Right renal cortex interstitium (tissue), 3 donors: ENCODE data around the gene SLC26A8. TPM values are rescaled to one million over a fixed set of nuclear protein-coding genes. Genes with fewer than 3 reads are reported as not detected.

Source experiments
- DNase-seq, 3 donors: peaks; one replicate each; pipeline ENCODE4 v3.0.0-alpha.2; 2013; ENCODE audit warnings: low read depth in 3 of 3, low spot score in 2 of 3
- polyA plus RNA-seq, 3 donors: library from polyadenylated mRNA; unstranded; fragments of 120-200 nt; gene quantifications; one replicate each; pipeline ENCODE4 v1.2.1, GENCODE V29; 2013; ENCODE audit not compliant: insufficient read length in 3 of 3

The SLC26A8 gene
- polyA plus RNA-seq, 3 donors = 0.27 to 0.67 (median 0.32) TPM

GRCh38 chr6:35894776-35895175 is 129.7 kb downstream of the SLC26A8 start:
- DNase-seq = no peak

Other genes starting within 250 kb of the SLC26A8 start
- not detected for gene CLPSL2, start 248.0 kb downstream of the SLC26A8 start, polyA plus RNA-seq
- 1 to 10 TPM in 1 of 3 donors, under 1 TPM in 2; 0.72 to 1.8 (median 0.94) TPM for gene CLPSL1, start 243.6 kb downstream of the SLC26A8 start, polyA plus RNA-seq
- not detected for gene CLPS, start 227.3 kb downstream of the SLC26A8 start, polyA plus RNA-seq
- gene LHFPL5, start 219.3 kb downstream of the SLC26A8 start, polyA plus RNA-seq = not detected
- gene SRPK1, start 103.5 kb downstream of the SLC26A8 start, polyA plus RNA-seq = 10 to 100 TPM; 47.8 to 52.2 (median 50.1) TPM
- gene MAPK14, start 3.2 kb upstream of the SLC26A8 start, polyA plus RNA-seq = 10 to 100 TPM; 54.4 to 57.7 (median 54.5) TPM
- gene MAPK13, start 105.9 kb upstream of the SLC26A8 start, polyA plus RNA-seq = 10 to 100 TPM; 18.7 to 23.2 (median 20.0) TPM
- gene BRPF3, start 172.1 kb upstream of the SLC26A8 start, polyA plus RNA-seq = 10 to 100 TPM; 42.9 to 45.1 (median 43.8) TPM
- 1 to 10 TPM; 2.1 to 3.1 (median 3.0) TPM for gene PNPLA1, start 245.4 kb upstream of the SLC26A8 start, polyA plus RNA-seq